G401 (cell line): ENCODE results near the gene NUDT14. TPM values are rescaled to one million over a fixed set of nuclear protein-coding genes. Genes with fewer than 3 reads are reported as not detected.

Experiments used
- DNase-seq: peaks from one replicate; pipeline ENCODE4 v3.0.0-alpha.2; 2015; ENCODE audit warnings: low spot score
- in situ Hi-C: cut with HindIII; loops from 2 replicates; pipeline ENCODE4 v1.10.0; 2016; ENCODE audit warnings: low sequenced_read_pairs, mixed read lengths
- total RNA-seq: library from RNA; depleted of rRNA; stranded (reverse); fragments of >200 nt; shearing (Covaris generic); gene quantifications from 2 replicates; pipeline ENCODE4 v1.2.3, GENCODE V29; 2014

Gene NUDT14
- total RNA-seq, 1 experiment from 2014 or later: 39.0 TPM

DNA sequence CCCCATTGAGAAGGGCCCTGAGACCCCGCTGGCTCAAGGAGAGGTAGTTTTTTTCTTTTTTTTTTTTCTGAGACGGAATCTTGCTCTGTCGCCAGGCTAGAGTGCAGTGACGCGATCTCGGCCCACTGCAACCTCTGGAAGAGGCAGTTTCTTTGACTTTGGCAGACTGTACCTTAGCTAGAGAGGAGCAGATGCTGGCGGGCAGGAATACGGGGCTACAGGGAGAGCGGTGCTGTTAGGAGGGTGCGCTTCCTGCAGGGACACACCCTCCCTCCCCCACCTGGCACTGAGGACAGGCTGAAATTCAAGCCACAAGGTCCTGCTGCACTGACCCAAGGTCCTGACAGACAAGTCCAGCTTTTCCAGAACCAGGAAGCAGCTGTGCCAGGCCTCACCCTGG lies 32.2 kb upstream of the NUDT14 start:
- DNase-seq: no peak
- in situ Hi-C loops: no loop called here

DNA sequence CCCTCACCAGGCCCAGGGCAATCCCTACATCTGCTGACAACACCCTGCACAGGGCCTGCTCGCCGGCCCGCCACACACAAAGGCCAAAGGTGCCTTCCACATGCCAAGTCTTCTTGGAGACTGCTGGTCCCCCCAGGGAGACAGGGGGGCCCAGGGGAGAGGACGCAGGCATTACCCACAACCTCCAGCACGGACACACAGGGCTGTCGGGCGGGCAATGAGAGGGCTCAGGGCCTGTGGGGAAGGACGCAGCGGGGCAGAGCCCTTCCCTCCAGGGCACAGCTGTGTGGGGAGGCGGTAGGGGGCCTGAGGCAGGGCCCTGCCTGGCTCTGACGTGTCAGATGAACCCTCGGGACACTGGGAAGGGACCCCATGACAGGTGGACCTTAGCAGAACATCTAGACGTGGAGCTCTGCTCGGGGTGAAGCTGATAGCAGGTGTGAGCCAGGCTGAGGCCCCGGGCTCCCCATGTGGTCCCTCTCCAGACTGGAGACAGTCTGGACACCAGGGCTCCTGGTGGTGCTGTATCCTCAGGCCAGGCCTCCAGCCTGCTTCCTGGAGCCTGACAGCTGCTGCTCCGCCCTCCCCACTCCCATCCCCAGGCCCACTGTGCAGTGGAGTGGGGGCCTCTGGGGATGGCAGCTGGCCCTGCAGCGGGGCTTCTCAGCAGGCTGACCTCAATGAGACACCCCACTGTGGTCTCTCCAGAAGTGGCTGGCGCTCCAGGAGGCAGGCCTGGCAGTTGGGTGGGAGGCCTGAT lies 31.6 kb upstream of the NUDT14 start:
- in situ Hi-C loops: no loop called here
- DNase-seq: no peak

DNA sequence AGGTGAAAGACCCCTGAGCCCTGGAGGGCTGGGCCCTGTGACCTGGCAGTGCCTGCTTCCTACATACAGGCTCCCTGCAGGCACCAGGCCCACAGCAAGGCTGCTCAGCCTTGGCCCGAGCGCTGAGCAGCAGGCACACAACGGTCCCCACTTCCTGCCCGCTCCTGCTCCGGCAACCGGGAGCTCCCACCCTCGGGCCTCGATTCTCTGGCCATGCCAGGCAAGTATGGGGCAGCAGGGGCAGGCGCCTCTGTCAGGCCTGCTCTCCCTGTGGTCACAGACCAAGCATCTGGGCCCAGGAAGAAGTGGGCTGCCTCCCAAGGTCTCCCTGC lies 30.6 kb upstream of the NUDT14 start:
- in situ Hi-C loops: no loop called here
- DNase-seq: no peak

DNA sequence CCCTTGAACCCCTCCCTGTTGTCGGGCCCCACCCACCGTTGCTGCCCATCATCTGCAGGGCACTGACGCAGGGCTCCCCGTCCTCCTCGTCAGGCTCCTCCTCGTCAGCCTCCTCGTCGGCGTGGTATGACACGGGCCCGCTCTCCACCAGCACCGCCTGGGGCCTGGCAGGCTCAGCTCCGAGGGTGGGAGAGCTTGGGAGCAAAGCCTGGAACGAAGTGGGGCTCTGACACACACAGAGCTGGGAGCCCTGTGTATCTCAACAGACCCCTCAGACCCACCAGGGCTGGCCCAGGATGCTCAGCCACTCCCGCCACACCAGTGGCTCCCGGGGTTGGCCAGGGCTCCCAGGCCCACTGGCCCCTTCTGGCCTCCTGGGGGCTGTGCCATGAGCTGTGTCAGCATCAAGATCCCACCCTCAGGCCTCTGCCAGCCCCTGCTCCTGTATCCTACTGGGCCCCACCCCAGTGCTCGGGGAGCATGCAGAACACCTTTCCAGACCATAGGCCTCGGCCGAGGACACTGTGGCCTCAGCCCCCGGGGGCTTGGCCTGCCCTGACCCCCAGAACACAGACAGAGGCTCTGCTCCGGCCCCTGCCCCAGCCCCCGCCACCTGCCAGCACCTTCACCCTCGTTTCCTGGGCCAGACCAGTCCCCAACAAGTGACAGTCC lies 30.1 kb upstream of the NUDT14 start:
- DNase-seq: no peak
- in situ Hi-C loops: no loop called here

DNA sequence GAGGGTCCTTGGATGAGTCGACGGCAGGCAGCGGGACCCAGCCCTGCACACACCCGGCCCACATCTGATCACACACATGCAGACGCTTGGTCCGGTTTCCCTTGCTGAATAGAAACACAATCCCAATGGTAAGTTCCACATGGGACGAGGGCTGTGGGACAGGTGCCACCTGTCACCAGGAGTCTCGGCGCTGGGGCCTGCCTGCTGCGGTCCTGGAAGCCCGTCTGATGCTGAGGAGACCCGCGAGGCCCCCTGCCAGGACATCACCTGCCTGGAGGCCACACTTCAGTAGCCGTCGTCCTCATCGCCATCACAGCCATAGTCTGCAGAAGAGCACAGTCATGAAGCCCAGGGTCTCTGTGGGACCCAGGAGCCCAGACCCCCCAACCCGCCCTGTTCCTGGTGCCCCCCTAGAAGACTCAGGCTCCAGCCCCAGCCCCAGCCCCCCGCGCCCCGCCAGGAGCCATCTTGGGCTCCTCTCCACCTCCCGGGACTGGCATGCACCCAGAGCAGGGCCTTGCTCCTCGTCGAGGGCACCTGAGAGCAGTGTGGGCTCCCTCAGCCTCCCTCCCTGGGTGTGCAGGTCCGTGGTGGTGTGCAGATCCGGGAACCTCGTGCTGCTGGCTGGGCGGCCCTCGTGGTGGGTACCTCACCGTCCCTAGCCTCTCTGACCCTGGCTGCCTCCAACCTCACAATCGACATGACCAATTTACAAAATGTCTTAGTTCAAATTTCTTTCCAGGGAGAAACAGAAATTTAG lies 29.3 kb upstream of the NUDT14 start:
- in situ Hi-C loops: no loop called here
- DNase-seq: no peak

DNA sequence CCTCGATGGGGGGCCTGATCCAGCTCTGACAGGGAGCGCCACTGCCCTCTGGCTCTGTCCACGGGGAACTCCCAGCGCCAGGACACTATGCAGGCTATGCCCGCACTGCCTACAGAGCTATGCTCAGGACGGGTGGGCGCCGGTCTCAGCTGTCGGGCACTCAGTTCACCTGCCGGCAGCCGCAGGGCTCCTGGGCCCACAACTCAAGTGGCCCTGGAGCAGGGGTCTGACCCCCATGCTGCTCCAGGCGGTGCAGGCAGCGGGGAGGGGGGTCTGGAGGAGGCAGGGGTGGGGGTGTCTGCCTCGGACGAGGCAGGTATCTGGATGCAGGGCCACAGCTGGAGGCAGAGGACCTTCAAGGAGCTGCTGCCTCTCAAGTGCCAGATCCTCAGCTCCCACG lies 28.5 kb upstream of the NUDT14 start:
- no peak for DNase-seq
- in situ Hi-C loops: no loop called here

DNA sequence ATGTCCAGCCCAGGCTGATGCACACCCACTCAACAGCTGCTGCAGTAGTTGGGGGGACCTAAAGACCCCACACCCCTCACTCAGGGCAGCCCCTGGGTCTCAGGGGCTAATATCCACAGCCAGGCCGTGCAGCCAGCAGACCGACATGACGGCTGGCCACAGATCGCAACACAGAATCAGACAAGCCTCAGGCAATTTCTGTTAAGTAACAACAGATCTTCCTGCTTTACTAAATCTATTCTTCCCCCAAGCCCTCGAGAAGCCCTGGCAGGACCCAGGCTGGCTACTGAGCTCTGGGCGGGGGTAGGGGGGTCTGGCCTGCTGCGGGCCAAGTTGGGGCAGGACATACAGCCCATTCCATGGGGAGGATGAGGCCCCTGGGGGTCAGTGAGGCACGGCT lies 28.0 kb upstream of the NUDT14 start:
- DNase-seq: no peak
- in situ Hi-C loops: no loop called here

DNA sequence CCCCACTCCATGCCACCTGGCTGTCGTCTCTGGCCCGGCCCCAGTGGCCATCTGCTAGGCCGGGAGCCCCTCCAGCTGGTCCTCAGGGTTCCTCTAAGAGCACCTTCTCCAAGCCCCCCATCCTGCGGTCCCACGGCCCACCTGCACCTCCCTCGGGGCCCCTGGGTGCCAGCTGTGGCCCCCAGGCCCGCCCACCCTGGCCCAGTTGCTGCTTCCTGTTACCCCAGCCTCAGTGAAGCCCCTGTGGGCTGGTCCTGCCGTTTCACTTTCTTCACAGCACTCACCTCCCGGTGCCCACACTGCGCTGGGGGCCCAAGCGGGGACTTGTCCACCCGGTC lies 27.6 kb upstream of the NUDT14 start:
- in situ Hi-C loops: no loop called here
- no peak for DNase-seq

DNA sequence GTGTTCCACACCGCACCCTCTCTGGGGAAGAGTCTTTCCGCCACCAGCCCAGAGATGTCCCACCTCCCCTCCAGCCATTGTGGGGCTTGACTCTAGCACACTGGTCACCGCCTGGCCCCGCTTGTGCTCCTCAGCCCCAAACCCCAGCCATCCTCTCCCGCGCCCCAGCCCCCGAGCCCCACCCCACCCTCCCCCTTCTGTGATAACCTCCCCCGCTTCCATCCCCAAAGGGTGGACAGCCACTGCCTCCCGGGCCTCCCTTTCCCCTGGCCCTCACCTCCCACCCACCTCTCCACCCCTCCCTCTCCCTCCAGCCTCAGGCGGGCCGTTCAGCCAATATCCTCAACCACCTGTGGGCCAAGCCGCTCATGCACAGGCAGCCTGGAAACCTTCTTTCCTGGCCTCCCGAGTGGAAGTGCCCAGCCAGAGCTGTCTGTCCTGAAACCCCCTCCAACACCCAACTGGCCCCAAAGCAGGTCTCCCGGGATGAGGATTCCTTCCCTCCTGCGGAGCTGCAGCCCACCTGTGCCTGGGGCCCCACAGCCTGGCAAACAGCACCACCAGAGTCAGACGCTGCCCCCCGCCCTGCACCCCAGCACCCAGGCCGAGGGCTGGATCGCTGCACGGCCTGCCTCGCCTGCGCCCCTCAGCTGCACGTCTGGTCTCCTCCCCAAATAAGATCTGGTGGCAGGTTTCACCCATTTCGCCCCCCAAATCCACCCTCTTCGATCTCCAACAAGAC lies 27.1 kb upstream of the NUDT14 start:
- no peak for DNase-seq
- in situ Hi-C loops: no loop called here

DNA sequence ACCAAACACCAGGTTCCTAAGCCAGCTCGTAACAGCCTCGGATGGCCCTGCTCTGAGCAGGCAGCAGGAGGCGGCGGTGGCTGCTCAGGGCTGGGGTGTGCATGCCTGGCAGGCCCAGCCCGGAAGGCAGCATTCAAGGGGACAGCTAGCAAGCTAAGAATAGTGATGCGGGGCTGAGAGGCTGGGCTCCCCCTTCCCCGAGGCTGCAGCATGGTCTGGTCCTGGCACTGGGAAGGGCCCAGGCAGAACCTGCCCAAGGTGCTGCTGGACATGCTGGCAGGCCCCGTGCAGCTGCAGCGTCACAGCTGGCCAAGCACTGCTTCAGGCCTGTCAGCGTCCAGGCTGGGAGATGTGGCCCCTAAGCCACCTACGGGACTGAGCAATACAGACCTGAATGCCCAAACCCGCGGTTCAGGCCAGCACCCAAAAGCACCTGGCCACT lies 26.4 kb upstream of the NUDT14 start:
- DNase-seq: peak; percentile 37
- in situ Hi-C loops: no loop called here

DNA sequence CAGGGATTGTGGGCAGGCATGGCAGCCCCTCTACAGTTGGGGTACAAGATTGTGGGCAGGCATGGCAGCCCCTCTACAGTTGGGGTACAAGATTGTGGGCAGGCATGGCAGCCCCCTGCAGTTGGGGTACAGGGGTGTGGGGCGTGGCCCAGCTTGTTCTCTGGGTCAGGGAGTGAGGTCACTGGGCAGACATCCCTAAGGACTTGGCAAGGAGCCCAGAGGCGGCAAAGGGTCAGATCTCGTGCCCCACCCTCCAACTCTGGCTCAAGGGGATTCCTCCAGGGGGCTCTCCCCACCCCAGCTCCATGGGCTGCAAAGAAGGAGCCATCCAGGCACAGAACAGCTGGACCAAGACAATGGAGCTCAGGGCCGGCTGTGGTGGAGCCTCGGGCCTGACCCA lies 25.8 kb upstream of the NUDT14 start:
- in situ Hi-C loops: no loop called here
- no peak for DNase-seq

DNA sequence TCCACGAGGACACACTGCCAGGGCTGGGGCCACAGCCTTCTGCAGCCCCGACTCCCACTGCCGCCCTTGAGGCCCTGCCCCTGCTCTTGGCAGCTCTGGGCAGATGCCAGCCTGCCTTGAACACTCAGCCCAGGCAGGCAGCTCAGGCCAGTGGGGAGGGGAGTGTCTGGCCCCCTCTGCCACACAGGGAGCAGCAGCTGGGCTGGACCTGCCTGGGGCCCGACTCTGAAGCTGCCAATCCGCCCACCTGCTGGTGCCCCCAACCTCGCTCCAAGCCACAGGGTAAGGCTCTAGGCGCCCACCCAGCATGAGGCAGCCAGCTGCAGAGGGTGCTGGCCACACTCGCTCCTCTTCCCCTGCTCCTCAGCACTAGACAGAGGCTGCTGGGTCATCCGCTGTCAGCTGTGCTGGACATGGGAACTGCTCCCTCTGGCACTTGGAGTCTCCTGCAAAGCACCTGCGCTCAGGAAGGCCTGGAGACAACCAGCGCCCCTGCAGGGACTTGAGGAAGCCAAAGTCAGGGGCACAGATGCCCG lies 24.6 kb upstream of the NUDT14 start:
- in situ Hi-C loops: no loop called here
- DNase-seq: no peak

DNA sequence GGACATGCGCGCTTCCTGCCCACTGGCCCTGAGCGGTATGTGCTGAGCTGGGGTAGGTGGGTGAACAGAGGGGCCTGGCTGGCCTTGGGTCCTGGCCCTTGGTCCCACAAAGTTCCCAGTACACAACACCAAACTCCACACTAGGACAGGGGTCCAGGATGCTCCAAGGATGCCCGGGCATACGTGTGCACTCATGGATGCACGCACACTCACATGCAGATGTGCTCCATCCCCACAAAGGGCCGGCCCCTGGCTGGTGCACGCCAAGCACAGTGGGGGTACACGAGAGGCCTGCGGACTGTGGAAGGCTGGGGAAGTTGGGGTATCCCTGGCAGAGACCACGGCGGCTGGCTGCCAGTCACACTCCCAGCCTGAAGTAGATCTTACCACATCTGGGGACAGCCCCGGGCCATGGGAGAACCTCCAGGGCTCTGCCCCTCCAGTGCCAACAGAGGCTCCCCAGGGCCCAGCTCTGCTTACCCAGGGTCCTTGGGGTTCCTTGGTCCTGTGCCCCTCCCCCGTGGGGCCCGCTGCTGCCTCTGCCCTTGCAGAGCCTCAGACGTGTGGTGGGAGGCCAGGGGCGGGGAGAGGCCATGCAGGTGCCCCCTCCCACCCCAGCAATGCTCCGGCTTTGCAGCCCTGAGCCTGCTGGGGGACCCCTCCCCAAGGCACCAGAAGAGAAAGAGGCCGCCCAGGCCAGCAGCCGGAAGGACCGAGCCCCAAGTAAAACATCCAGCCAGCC lies 24.0 kb upstream of the NUDT14 start:
- in situ Hi-C loops: no loop called here

DNA sequence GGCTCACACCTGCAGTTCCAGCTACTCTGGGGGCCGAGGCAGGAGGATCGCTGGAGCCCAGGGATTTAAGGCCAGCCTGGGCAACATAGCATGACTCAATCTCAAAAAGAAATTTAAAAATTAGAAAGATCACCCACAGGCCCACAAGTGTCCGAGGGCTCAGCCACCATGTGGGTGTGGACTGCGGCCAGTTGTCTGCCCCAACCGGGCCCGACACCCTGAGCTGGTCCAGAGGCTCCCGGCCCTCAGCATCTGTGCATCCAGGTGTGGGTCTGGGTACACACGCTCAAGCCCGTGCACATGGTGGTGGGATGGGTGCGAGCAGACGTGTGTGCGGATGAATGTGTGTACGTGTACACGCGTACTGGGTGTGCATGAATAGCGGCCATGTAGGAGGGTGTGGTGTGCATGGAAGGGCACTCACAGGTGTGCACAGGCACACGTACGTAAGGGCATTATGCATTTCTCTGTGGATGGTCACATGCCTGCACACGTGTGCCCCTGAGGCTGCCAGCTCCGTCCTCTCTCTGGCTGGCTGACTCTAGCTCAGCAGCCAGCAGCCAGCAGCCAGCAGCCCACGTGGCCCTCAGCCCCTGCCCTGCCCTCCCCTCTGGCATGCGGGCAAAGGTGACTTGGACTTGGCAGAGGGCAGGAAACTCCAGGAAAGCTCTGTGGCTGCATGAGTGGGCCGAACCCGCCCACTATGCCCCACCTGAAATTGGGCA lies 23.3 kb upstream of the NUDT14 start:
- DNase-seq: peak; percentile 59
- in situ Hi-C loops: no loop called here

More for the DNA sequence above, 24.0 kb upstream of the NUDT14 start:
- no peak for DNase-seq

DNA sequence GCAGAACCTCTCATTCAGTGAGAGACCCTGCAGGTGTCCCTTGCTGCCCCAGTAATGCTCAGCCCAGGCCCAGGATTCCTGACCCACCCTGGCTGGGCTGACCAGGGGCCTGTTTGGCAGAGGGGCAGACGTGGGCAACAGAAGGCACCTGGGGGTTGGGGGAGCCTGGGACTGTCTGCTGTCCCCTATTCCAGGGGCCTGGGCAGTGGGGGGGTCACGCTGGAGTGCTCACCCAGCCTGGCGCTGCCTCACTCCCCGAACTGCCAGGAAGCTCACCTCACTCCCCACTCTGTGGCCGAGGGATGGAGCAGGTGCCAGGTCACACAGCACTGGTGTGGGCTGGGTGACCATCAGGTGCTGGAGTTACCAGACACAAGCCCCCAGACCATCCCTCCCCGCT lies 22.6 kb upstream of the NUDT14 start:
- DNase-seq: no peak
- in situ Hi-C loops: no loop called here

DNA sequence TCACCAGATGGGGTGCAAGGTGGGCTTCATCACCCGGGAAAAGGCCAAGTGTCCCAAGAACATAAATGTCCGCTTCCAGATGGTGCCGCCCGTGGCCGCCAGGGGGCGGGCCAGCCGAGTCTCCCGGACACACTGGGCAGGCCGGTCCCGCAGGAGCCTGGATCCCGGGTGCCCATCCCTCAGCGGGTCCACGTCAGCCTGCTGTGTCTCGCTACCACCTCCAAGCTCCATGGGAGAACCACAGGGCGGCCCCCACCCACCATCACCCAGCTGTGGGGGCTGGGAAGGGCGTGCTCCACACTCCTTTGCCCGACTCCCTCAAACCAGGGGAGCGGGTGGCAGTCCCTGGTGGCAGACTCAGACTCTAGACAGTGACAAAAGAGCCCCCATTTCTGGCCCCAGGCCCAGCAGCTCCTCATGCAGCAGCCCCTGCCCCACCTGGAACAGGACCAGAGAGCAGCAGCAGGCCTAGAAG lies 22.0 kb upstream of the NUDT14 start:
- in situ Hi-C loops: no loop called here
- peak; percentile 63 for DNase-seq

DNA sequence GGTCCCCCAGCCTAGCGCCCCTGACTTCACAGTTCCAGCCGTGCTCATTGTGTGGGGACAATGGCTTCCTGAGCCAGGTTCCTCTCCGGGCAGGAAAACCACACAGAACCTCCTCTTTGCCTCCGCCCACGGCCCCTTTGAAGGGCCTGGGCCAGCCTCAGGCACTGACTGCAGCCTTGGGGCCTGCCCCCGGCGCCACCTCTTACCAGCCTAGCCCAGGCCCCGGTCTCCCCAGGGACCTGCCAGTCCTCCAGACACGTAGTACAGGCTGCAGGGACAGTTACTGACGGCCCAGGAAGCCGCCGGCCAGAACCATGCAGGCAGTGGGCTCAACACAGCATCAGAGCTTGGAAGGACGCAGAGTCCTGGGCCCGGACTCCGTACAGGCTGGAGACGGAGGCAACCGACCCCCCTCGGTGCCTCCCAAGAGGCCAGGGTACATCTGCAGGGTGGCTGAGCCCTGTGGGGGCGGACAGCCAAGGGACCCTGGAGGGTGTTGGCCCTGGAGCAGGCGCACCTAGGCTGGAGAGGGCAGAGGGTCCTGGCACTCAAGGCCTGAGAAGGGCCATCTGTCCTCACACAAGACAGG lies 20.9 kb upstream of the NUDT14 start:
- DNase-seq: no peak
- in situ Hi-C loops: no loop called here
